NCI-H1694 (cell line): ENCODE measurements around the gene SZRD1.

ENCODE experiments used
- DNase-seq: peaks from one replicate; lab custom pipeline; 2025; lab: John Stamatoyannopoulos, UW

The SZRD1 gene

DNA sequence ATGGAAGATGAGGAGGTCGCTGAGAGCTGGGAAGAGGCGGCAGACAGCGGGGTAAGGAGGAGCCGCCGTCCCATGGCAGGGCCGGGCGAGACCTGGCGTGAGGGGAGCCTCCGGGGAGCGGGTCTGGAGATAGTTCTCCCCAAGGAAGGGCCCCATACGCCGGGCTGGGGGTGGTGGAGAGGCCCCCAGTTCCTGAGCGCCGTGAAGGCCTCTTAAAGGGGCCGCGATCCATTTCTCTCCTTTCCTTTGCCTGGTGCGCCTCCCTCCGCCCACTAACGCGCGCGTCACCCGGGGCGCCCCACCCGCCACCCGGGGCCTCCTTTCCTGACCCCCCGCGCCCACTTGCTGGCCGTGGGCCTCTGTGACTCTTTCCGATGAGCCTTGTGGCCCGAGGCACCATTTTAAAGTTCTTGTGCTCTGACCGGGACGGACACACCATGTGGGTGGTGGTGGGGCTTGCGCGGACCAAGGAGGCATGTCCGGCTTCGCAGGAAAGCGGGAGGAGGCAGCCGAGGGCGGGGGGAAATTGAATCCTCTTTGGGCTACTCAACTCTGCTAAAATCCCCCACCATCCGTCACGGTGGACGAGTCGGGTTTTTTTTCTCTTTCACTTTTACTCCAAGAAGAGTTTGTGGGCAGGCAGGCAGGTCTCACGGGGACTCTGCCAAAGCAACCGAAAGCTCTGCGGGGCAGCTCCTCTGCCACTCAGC, 371 bp downstream of the SZRD1 start:
- no peak for DNase-seq

GRCh38 chr1:16367968-16368890, 1.2 kb downstream of the SZRD1 start:
- DNase-seq: no peak

GRCh38 chr1:16369821-16370220, 2.8 kb downstream of the SZRD1 start:
- no peak for DNase-seq

DNA sequence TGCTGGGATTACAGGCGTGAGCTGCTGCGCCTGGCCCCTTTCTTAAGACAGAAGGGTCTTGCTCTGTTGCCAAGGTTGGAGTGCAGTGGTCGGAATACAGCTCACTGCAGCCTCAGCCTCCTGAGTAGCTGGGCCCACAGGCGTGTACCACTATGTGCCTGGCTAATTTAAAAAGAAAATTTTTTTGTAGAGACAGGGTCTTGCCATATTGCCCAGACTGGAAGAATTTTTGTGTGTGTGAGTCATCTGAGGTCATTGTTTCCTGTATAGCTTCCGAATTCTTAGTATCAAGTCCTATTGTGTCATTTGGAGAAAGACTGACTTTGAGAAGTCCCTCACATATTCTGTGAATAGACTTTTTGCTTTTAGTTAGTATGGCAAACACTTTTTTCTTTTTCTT, 4.7 kb downstream of the SZRD1 start:
- no peak for DNase-seq

DNA sequence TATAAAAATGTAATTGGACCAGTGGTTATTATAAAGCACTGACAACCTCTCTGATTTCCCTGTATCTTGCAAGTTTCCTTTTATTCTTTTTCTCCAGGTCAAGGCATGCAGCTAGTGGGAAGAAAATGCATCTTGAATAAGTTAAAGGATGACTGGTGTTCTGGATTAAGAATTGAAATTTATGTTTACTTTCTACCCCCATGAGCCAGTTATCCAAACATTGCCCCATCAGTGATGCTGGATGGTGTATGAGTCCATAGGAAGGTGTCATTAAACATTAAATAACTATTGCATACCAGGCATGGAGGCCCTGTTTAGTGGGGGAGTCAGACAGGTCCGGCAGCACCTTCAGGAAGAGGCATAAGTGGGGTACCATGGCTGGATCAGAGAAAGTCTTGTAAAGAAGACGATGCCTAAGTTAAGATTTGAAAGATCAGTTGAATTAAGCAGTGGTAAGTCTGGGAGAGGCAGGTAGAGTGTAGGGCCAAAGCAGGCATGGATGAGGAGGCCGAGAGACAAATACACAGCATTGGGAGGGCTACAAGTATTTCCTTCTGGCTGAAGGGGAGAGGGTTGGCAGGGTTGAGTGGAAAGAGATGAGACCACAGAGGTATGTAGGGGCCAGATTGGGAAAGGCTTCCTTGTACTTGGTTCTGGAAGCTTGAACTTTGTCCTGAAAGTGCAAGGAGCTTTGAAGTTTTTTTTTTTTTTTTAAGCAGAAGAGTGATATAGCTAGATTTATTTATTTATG, 5.7 kb downstream of the SZRD1 start:
- no peak for DNase-seq

DNA sequence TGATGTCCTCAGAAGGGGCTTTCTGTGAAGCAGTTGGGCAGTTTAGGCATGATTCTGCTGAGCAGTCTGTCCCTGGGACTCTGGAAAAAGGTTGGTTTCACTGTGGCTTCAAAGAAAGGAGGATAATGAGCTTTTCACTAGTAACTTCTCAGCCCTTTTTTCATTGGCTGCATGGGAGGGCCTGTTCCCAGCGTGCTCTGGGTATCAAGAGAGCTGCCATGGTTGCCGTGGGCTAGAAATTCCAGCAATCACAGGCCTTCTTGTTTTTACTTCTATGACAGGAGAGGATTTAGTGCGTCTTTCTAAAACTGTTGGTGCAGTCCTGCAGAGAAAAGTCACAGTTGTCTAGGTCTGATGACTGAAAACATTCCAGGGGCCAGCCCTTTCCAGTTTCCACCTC, 7.2 kb downstream of the SZRD1 start:
- DNase-seq: no peak

GRCh38 chr1:16375521-16376340, 8.7 kb downstream of the SZRD1 start:
- DNase-seq: no peak

- no peak for DNase-seq
Observed at GRCh38 chr1:16376971-16377370, 9.9 kb downstream of the SZRD1 start.

GRCh38 chr1:16378443-16378842, 11.4 kb downstream of the SZRD1 start:
- no peak for DNase-seq

GRCh38 chr1:16380868-16381267, 13.8 kb downstream of the SZRD1 start:
- no peak for DNase-seq

- no peak for DNase-seq
Observed at GRCh38 chr1:16383888-16384287, 16.8 kb downstream of the SZRD1 start.

DNA sequence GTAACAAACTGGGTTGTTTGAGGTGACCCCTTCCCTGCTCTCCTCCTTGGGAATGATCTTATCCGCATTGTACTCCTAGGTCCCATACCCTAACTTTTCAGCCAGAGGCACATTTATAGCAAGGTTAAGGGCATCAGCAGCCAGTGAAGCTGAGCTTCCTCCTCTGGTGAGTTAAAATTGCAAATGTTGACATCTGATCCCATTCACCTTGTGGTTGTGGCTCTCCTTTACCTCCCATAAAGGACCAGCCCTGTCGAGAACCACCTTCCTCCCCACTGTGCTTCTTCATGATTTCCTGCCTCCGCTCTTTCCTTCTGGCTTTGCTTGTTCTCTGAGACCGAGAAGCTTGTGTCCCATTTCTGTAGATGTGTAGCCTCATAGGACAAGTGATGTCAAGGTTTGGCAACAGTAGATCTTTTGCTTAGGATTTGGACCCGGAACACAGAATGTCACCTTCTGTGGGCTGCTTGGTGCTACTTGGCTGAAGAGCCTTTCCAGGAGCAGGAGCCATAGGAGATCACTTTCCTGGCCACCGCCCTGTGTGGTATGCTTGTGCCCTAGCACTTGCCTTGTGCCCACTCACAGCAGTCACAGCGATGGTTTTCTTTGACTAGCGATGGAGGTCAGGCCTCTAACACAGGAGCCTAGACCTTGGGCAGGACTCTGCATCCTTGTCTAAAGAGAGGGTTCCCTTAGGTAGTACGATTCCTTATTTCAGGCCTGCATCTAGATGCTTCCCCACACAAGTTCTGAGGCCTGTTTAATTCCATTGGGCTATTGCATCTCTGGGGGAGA, 18.8 kb downstream of the SZRD1 start:
- no peak for DNase-seq

DNA sequence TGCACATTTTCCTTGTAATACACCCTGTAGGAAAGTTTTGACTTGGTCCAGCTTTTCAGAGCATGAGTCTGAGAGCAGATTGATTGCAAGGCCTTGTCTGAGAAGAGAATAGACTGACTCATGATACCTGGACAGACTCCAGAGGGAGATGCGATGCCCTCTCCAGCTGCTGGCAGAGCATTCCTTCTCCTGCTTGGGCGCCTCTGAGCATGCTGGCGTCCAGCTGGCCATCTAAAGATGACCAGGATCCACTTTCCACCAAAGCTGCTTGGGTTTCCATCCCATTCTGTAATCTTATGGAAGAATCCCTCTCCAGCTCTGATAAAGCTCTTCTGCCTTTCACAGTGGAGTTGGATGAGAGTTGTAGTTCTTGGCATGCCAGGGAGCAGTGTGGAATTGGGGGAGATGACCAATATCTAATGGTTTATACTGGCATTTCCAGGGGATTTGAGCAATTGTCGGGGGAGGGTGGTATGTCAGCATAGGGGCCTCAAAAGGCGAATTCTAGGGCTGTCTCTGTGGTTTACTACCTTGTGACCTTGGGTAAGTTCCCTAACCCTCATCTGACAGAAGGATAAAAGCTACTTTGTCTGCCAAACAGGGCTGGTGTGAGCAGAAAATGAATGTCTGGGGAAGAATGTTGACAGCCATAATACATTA, 19.5 kb downstream of the SZRD1 start:
- no peak for DNase-seq

GRCh38 chr1:16387201-16388188, 20.5 kb downstream of the SZRD1 start:
- no peak for DNase-seq

DNA sequence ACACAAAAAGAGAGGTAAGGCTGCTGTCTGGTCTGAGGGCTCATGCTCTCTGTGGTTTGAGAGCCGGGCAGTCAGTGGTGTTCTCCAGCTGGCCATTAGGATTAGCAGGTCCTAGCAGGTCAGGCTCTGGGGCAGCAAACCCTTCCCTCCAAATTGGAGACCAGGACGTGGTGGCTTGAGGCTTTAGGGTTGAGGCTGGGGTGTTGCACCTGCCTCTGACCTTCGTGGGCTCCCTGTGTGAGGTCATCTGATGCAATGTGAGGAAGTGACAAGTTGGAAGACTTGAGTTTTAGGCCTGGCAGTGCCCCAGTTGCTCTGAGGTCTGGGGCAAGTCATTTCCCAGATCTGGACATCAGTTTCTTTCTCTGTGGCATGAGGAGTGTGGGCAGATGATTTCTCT, 24.4 kb downstream of the SZRD1 start:
- no peak for DNase-seq

- DNase-seq: no peak
Observed at GRCh38 chr1:16392740-16393569, 25.9 kb downstream of the SZRD1 start.

DNA sequence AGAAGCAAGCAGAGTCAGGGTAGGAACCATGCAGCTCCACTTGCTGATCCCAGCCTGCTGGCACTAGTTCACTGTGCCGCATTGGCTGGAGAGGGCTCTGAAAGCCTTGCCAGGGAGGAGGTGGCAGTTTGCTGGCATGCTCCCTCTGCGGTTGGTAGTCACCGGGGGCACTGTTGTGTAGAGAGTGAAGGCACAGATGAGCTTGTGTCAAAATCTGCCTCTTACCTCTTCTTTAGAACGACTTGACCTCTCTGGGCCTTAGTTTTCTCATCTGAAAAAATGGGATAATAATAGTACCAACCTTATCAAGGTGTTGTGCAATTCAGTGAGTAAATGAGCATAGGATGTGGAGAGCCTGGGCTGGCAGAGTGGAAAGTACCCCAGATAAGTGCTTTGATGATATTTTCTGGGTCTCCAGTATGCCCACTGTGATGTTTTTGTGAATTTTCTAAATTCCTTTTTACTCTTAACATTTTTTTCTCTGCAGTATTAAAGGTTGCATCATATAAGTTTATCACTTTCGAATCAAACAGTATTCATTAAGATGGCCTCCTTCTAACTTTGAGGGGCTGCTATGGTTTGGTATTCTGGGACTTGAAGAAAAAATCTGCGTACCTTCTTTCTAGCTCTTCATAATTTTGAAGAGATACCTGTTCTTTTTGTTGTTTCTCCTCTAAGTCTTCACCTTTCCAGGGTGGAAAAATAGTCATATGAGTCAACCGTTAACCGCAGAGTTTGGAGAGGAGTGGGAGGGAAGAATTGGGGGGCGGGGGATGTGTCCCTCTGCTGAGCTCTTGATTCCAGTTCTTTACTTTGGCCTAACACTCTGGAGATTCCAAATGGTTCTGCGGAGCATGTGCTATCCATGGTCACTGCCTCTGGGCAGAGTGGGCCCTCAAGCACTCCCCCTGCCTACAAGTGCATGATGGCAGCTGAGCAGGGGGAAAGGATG, 26.8 kb downstream of the SZRD1 start:
- no peak for DNase-seq
